Sigmoid colon (tissue), 4 donors: ENCODE measurements around the gene TUBA3D.
"Not testable (repeated sequence)": the region's sequence is repeated elsewhere in the genome, so short reads cannot be mapped to it uniquely, and the experiment has no call there.

Experiments
- CTCF ChIP-seq, 4 experiments: fragments of 450-650 bp in 3 of 4; fragments of 200-600 bp in 1 of 4; IDR thresholded peaks; one replicate each; pipeline ENCODE4 v1.5.1; 2016 to 2019; ENCODE audit warnings: antibody characterized with exemption in 4 of 4, mild to moderate bottlenecking in 3 of 4, moderate library complexity in 2 of 4
- EP300 ChIP-seq, 4 donors: sonication (generic); formaldehyde crosslinking; IDR thresholded peaks; one replicate each; pipeline ENCODE4 v1.6.1; 2017; ENCODE audit warnings: antibody characterized with exemption in 4 of 4
- POLR2A ChIP-seq, 2 donors: fragments of 450-650 bp; IDR thresholded peaks; one replicate each; pipeline ENCODE4 v1.6.1; 2016; ENCODE audit warnings: antibody characterized with exemption in 2 of 2, mild to moderate bottlenecking in 2 of 2, moderate library complexity in 2 of 2

GRCh38 chr2:131528981-131529863, 53.3 kb downstream of the TUBA3D start:
- not testable (repeated sequence) for TF ChIP-seq EP300, CTCF, POLR2A (IDR thresholded peaks at IDR 0.05)
